H1 (cell line): ENCODE measurements around the gene UPB1. TPM values are rescaled to one million over a fixed set of nuclear protein-coding genes. Genes with fewer than 3 reads are reported as not detected.

Experiments used
- CTCF ChIA-PET: fragments of 300-600 bp; sonication (Branson Sonifier 250); formaldehyde crosslinking; loops from one replicate; lab custom pipeline; 2021; ENCODE audit not compliant: partially characterized antibody; lab: Charles Lee
- POLR2A ChIA-PET: fragments of 300-600 bp; sonication (Branson Sonifier 250); formaldehyde crosslinking; loops from one replicate; lab custom pipeline; 2021; ENCODE audit warnings: inconsistent platforms; ENCODE audit not compliant: partially characterized antibody; lab: Charles Lee
- DNase-seq, 2 experiments: peaks; one replicate each; pipeline versions ENCODE4 v3.0.0 to v3.0.0-alpha.2; 2010 to 2022; ENCODE audit warnings: low spot score in 2 of 2, low read depth in 1 of 2, mixed read lengths in 1 of 2
- FAIRE-seq: peaks from 2 replicates; lab custom pipeline; 2011; peaks lifted over from hg19 to GRCh38; lab: Jason Lieb, UNC
- H2AFZ ChIP-seq: 2 replicates; pipeline ENCODE4 v1.8.1; 2012; ENCODE audit warnings: low read length, inconsistent platforms
- H2AK5ac ChIP-seq: 2 replicates; pipeline ENCODE4 v1.6.1; 2013; ENCODE audit warnings: low read depth, low read length
- H2BK120ac ChIP-seq: replicated peaks from 2 replicates; pipeline ENCODE3; 2013; ENCODE audit warnings: low read depth, low read length, inconsistent platforms
- H2BK12ac ChIP-seq: 2 replicates; pipeline ENCODE4 v1.6.1; 2013; ENCODE audit warnings: low read depth, low read length
- H2BK15ac ChIP-seq: 2 replicates; pipeline ENCODE4 v1.6.1; 2013; ENCODE audit warnings: low read length
- H2BK20ac ChIP-seq: 2 replicates; pipeline ENCODE4 v1.6.1; 2013; ENCODE audit warnings: low read length
- H2BK5ac ChIP-seq: 2 replicates; pipeline ENCODE4 v1.6.1; 2013; ENCODE audit warnings: low read depth, low read length
- H3K14ac ChIP-seq: 2 replicates; pipeline ENCODE4 v1.6.1; 2013; ENCODE audit warnings: inconsistent platforms; ENCODE audit not compliant: insufficient read length
- H3K18ac ChIP-seq: 2 replicates; pipeline ENCODE4 v1.6.1; 2013; ENCODE audit warnings: low read length; ENCODE audit errors: extremely low read depth
- H3K23ac ChIP-seq: 2 replicates; pipeline ENCODE4 v1.6.1; 2013; ENCODE audit warnings: inconsistent platforms; ENCODE audit not compliant: insufficient read length
- H3K23me2 ChIP-seq: 2 replicates; pipeline ENCODE4 v1.6.1; 2013; ENCODE audit warnings: low read depth, low read length
- H3K27ac ChIP-seq: 2 replicates; pipeline ENCODE4 v1.6.1; 2011; ENCODE audit warnings: low read depth, low read length, inconsistent platforms
- H3K27me3 ChIP-seq, 4 experiments: replicated peaks in 1 of 4; 1 replicate in 1 of 4; 2 replicates in 3 of 4; pipeline versions ENCODE4 v1.6.1 to v1.8.1; 2011 to 2013; ENCODE audit warnings: low read length in 3 of 4, mild to moderate bottlenecking in 3 of 4, inconsistent platforms in 2 of 4, mixed read lengths in 2 of 4, moderate library complexity in 1 of 4; ENCODE audit not compliant: control insufficient read depth in 3 of 4, insufficient read depth in 3 of 4; ENCODE audit errors: extremely low read depth in 1 of 4
- H3K36me3 ChIP-seq, 4 experiments: 2 replicates each; pipeline versions ENCODE4 v1.6.1 to v1.8.1; 2011 to 2013; ENCODE audit warnings: mild to moderate bottlenecking in 4 of 4, low read length in 3 of 4, moderate library complexity in 2 of 4, control low read depth in 1 of 4, inconsistent platforms in 1 of 4; ENCODE audit not compliant: insufficient read depth in 4 of 4, control insufficient read depth in 2 of 4
- H3K4ac ChIP-seq: replicated peaks from 2 replicates; pipeline ENCODE3; 2013; ENCODE audit warnings: low read length, low read depth, mixed read lengths, inconsistent platforms; ENCODE audit not compliant: insufficient read length
- H3K4me1 ChIP-seq, 4 experiments: replicated peaks in 1 of 4; 1 replicate in 1 of 4; 2 replicates in 3 of 4; pipeline versions ENCODE4 v1.6.1 to v1.8.1; 2011 to 2013; ENCODE audit warnings: low read length in 3 of 4, inconsistent platforms in 2 of 4, mixed read lengths in 1 of 4; ENCODE audit not compliant: insufficient read depth in 4 of 4, control insufficient read depth in 3 of 4
- H3K4me2 ChIP-seq, 2 experiments: 2 replicates each; pipeline versions ENCODE4 v1.6.1 to v1.8.1; 2011 to 2013; ENCODE audit warnings: low read depth in 2 of 2, low read length in 2 of 2, control low read depth in 1 of 2, inconsistent platforms in 1 of 2, mild to moderate bottlenecking in 1 of 2; ENCODE audit not compliant: insufficient read depth in 1 of 2
- H3K4me3 ChIP-seq, 4 experiments: fragments of 200-600, 300-600 bp in 1 of 4; sonication (generic), shearing (Covaris generic), sonication (Bioruptor Twin) in 1 of 4; 2 replicates each; pipeline versions ENCODE4 v1.5.1 to v1.8.1; 2011 to 2016; ENCODE audit warnings: low read length in 4 of 4, low read depth in 3 of 4, control low read depth in 2 of 4, inconsistent platforms in 2 of 4, mild to moderate bottlenecking in 2 of 4, mixed read lengths in 1 of 4, moderate library complexity in 1 of 4; ENCODE audit not compliant: insufficient read depth in 2 of 4; ENCODE audit errors: extremely low read depth in 1 of 4
- H3K56ac ChIP-seq: replicated peaks from 2 replicates; pipeline ENCODE3; 2013; ENCODE audit warnings: low read depth, mild to moderate bottlenecking, mixed read lengths, low read length, inconsistent platforms; ENCODE audit not compliant: insufficient read length
- H3K79me1 ChIP-seq: 2 replicates; pipeline ENCODE4 v1.6.1; 2013; ENCODE audit warnings: low read depth, low read length, control low read depth
- H3K79me2 ChIP-seq, 2 experiments: 2 replicates each; pipeline versions ENCODE4 v1.6.1 to v1.8.1; 2012 to 2013; ENCODE audit warnings: low read length in 2 of 2, mild to moderate bottlenecking in 2 of 2, inconsistent platforms in 1 of 2; ENCODE audit not compliant: insufficient read depth in 2 of 2, control insufficient read depth in 1 of 2
- H3K9ac ChIP-seq, 4 experiments: replicated peaks in 1 of 4; 1 replicate in 1 of 4; 2 replicates in 3 of 4; pipeline versions ENCODE4 v1.6.1 to v1.8.1; 2011 to 2013; ENCODE audit warnings: low read depth in 3 of 4, low read length in 3 of 4, control low read depth in 2 of 4, mild to moderate bottlenecking in 2 of 4, moderate library complexity in 2 of 4, inconsistent platforms in 1 of 4; ENCODE audit errors: extremely low read depth in 1 of 4
- H3K9me3 ChIP-seq, 2 experiments: 2 replicates each; pipeline versions ENCODE4 v1.6.1 to v1.8.1; 2012 to 2013; ENCODE audit warnings: mild to moderate bottlenecking in 2 of 2, moderate library complexity in 2 of 2, control low read depth in 1 of 2, inconsistent platforms in 1 of 2, low read depth in 1 of 2, low read length in 1 of 2, mixed read lengths in 1 of 2; ENCODE audit not compliant: insufficient read depth in 2 of 2
- H4K20me1 ChIP-seq, 2 experiments: replicated peaks in 1 of 2; 2 replicates each; pipeline versions ENCODE3 to v1.8.1; 2011 to 2013; ENCODE audit warnings: inconsistent platforms in 2 of 2, low read length in 2 of 2, mild to moderate bottlenecking in 1 of 2; ENCODE audit not compliant: insufficient read depth in 2 of 2, control insufficient read depth in 1 of 2
- H4K5ac ChIP-seq: 2 replicates; pipeline ENCODE4 v1.6.1; 2013; ENCODE audit warnings: low read length, low read depth, mixed read lengths, inconsistent platforms; ENCODE audit not compliant: insufficient read length
- H4K8ac ChIP-seq: 2 replicates; pipeline ENCODE4 v1.8.0; 2013; ENCODE audit warnings: mild to moderate bottlenecking, moderate library complexity, low read length, inconsistent platforms; ENCODE audit not compliant: insufficient read depth; ENCODE audit errors: extremely low read depth
- H4K91ac ChIP-seq: replicated peaks from 2 replicates; pipeline ENCODE3; 2013; ENCODE audit warnings: low read length, mixed read lengths, inconsistent platforms; ENCODE audit not compliant: insufficient read length
- WGBS, 2 experiments: shearing (Covaris generic) in 1 of 2; methylation state at CpG; one replicate each; pipeline versions ENCODE4 v1.1.6 to v1.1.7; 2013 to 2015; ENCODE audit warnings: low lambda C conversion rate in 2 of 2, mixed read lengths in 2 of 2, inconsistent platforms in 1 of 2, low coverage in 1 of 2, missing lambda C conversion rate in 1 of 2; ENCODE audit not compliant: insufficient replicate concordance in 2 of 2, insufficient coverage in 1 of 2, insufficient read length in 1 of 2; ENCODE audit errors: extremely low coverage in 1 of 2, missing lambda C conversion rate in 1 of 2; 5-methylcytosine and 5-hydroxymethylcytosine counted together
- polyA plus RNA-seq, 7 experiments: library from polyadenylated mRNA; depleted of rRNA in 3 of 7; stranded (reverse) in 5 of 7; unstranded in 2 of 7; fragments of >200 nt in 5 of 7; fragments of 200-250 nt in 2 of 7; gene quantifications; 1 replicate in 5 of 7; 2 replicates in 1 of 7; 4 replicates in 1 of 7; pipeline versions ENCODE4 v1.2.1 to v1.2.3, GENCODE V29; 2011 to 2013; ENCODE audit warnings: missing spikeins in 2 of 7, mixed read lengths in 2 of 7
- total RNA-seq: library from RNA; stranded (reverse); fragmentation: NEBNext Ultra II Directional; extraction: Animal tissue kit (Norgen Biotek cat#: 25700); gene quantifications from 2 replicates; pipeline ENCODE4 v1.2.1, GENCODE V29; 2021

UPB1 gene
- total and polyA plus RNA-seq, 2 of the 8 experiments (the other 6 are each of a cell fraction or from before 2014, with no cell fraction given): 0.09 TPM; not detected in 1

DNA sequence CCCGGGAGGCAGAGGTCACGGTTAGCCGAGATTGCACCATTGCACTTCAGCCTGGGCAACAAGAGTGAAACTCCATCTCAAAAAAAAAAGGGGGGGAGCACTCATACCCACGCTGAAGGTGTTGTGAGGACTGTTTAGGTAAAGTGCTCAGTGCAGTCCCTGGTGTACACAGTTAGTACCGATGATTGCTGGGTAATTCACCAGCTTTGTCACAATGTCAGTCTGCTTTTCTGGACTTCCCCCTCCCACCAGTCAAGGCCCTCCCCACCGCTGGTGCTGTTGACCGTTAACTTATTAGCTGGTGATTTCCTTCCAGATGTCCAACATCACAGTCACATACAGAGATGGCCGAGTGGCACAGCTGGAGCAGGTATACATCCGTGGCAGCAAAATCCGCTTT lies 72.5 kb downstream of the UPB1 start:
- H3K23me2 ChIP-seq: no peaks in the 10 kb centered on the region
- H3K23ac ChIP-seq: no peak overlapping the region
- no peak overlapping the region for H2AFZ ChIP-seq
- POLR2A ChIA-PET: interaction anchor here (1.3 to 9.0 kb wide), 7 partner anchors 8 to 24 kb away, joined by 4 to 91 read pairs (median 8); partner anchors contain the start of genes GUCD1, LRRC75B and SNRPD3
- 93% methylated on average over 10 of the region's 10 CpGs; no CpG with 5 or more reads in 1 of the 2 experiments for WGBS, 2 experiments
- peaks cover 19% of the 10 kb centered on the region for H3K79me1 ChIP-seq
- H2AK5ac ChIP-seq: no peak overlapping the region
- no peak overlapping the region for H3K4me2 ChIP-seq
- no peak for FAIRE-seq
- H4K5ac ChIP-seq: no peak overlapping the region
- no peak overlapping the region; the same call in 1 of the 2 replicates for H4K8ac ChIP-seq
- H4K20me1 ChIP-seq: peaks cover 16 to 40% of the 10 kb centered on the region in 2 experiments
- H3K4ac ChIP-seq: no peak overlapping the region
- H3K9ac ChIP-seq: no peak overlapping the region
- no peak overlapping the region for H2BK120ac ChIP-seq
- peaks cover 26 to 66% (median 48%) of the 10 kb centered on the region in 4 experiments for H3K36me3 ChIP-seq
- H3K27me3 ChIP-seq: no peaks in the 10 kb centered on the region
- no peak overlapping the region for H3K4me3 ChIP-seq
- H3K79me2 ChIP-seq: peaks cover 30 to 48% of the 10 kb centered on the region in 2 experiments
- no peak overlapping the region for H2BK20ac ChIP-seq
- no peak overlapping the region for H3K27ac ChIP-seq
- H3K18ac ChIP-seq: no peak overlapping the region
- H2BK12ac ChIP-seq: no peak overlapping the region
- CTCF ChIA-PET: interaction anchor here (1.2 kb wide), 1 partner anchor 42 kb away, joined by 3 read pairs; no protein-coding TSS in a partner anchor
- H4K91ac ChIP-seq: no peak overlapping the region
- no peak overlapping the region for H3K56ac ChIP-seq
- H3K14ac ChIP-seq: no peak overlapping the region
- H3K4me1 ChIP-seq: no peaks in the 10 kb centered on the region
- no peak for DNase-seq
- H2BK5ac ChIP-seq: no peak overlapping the region
- no peak overlapping the region for H2BK15ac ChIP-seq
- H3K9me3 ChIP-seq: no peaks in the 10 kb centered on the region
